Limb (tissue), 2 donors: ENCODE results near the gene SPDYE5.

Experiments
- DNase-seq, 2 donors: peaks; one replicate each; pipeline ENCODE4 v3.0.0-alpha.2; 2016; ENCODE audit errors: extremely low spot score in 2 of 2

Gene SPDYE5

DNA sequence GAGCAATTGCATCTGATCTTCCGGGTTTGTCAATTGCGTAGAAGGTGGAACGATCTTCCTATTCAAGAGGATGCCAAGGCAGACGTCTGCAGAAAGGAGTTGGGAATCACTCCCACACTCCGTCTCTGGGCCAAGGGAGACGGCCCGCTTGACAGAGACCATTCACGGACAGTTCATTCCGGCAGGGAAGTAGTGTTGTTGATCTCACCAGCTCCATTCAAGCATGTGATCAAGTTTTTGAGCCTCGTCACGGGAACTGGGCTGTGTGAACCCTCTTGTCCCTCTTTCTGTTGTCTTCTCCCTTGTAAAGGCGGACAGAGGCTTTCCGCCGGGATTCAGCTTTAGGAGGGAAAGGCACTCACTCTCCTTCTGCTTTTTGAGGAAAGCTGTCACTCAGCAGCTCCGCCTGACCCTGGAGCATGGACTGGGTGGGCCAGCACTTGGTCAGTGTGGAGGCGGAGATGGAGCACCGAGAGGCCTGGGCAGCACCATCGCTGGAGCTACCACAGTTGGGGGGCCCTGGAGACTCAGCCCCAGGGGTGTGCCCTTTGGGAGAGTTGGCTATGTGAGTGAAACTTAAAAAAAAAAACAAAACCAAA, 44.9 kb downstream of the SPDYE5 start:
- DNase-seq, result no peak

GRCh38 chr7:75537731-75538130, 45.6 kb downstream of the SPDYE5 start:
- no peak for DNase-seq

- no peak for DNase-seq
Observed at GRCh38 chr7:75546237-75547015, 54.3 kb downstream of the SPDYE5 start.
